Muscle of leg (tissue), 16 donors: ENCODE measurements around the gene DNTT. TPM values are rescaled to one million over a fixed set of nuclear protein-coding genes. Genes with fewer than 3 reads are reported as not detected.

Experiments
- DNase-seq: peaks from one replicate; pipeline ENCODE4 v3.0.0; 2013
- H3K27ac ChIP-seq: one replicate; pipeline ENCODE4 v1.5.1; 2013; ENCODE audit warnings: mild to moderate bottlenecking, low read length, control low read depth
- H3K27me3 ChIP-seq: one replicate; pipeline ENCODE4 v1.6.1; 2013; ENCODE audit warnings: low read length; ENCODE audit not compliant: control insufficient read depth, insufficient read depth
- H3K36me3 ChIP-seq: one replicate; pipeline ENCODE4 v1.6.1; 2013; ENCODE audit warnings: low read length; ENCODE audit not compliant: control insufficient read depth, insufficient read depth
- H3K4me1 ChIP-seq: one replicate; pipeline ENCODE4 v1.6.1; 2013; ENCODE audit warnings: low read length; ENCODE audit not compliant: control insufficient read depth, insufficient read depth
- H3K4me3 ChIP-seq: one replicate; pipeline ENCODE4 v1.5.1; 2013; ENCODE audit warnings: low read length, control low read depth
- H3K9me3 ChIP-seq: replicated peaks from 2 replicates; pipeline ENCODE4 v1.6.1; 2013; ENCODE audit warnings: low read depth, low read length; ENCODE audit not compliant: control insufficient read depth
- WGBS: methylation state at CpG from one replicate; pipeline ENCODE4 v1.1.5; 2013; ENCODE audit warnings: missing lambda C conversion rate; ENCODE audit not compliant: insufficient coverage; 5-methylcytosine and 5-hydroxymethylcytosine counted together
- long read RNA-seq, 11 donors: transcript quantifications; one replicate each; lab custom pipeline, GENCODE V29; 2026
- polyA plus RNA-seq, 8 donors: library from polyadenylated mRNA; unstranded; fragments of 120-200 nt; gene quantifications; one replicate each; pipeline versions ENCODE4 v1.2.1 to v1.2.3, GENCODE V29; 2013; ENCODE audit warnings: inconsistent platforms in 1 of 8, low replicate concordance in 1 of 8; ENCODE audit not compliant: insufficient read length in 8 of 8, insufficient read depth in 1 of 8
- total RNA-seq: library from RNA; stranded (reverse); fragments of 120-200 nt; gene quantifications from one replicate; pipeline ENCODE4 v1.2.4, GENCODE V29; 2013

Gene DNTT
- total RNA-seq (0.09 TPM), polyA plus RNA-seq (under 1 TPM in 7 of 8 donors, not detected in 1; 0.08 to 0.39 (median 0.20) TPM)
- long read RNA-seq, donor 1 = 0 reads
- long read RNA-seq, donor 2 = 0 reads
- long read RNA-seq, donor 3 = 0 reads
- long read RNA-seq, donor 4 = 0 reads
- long read RNA-seq, donor 5 = 0 reads
- long read RNA-seq, donor 6 = 0 reads
- long read RNA-seq, donor 7 = 0 reads
- long read RNA-seq, donor 8 = 0 reads
- long read RNA-seq, donor 9 = 0 reads
- long read RNA-seq, donor 10 = 0 reads
- long read RNA-seq, donor 11 = 0 reads

- H3K9me3 ChIP-seq = no peaks in the 10 kb centered on the region
- H3K4me3 ChIP-seq = no peak within 1 kb of the TSS
- H3K27ac ChIP-seq = no peak within 1 kb of the TSS
- WGBS = 86% methylated on average over 7 of the region's 8 CpGs
- no peaks in the 10 kb centered on the region for H3K4me1 ChIP-seq
- H3K36me3 ChIP-seq = no peaks in the 10 kb centered on the region
- DNase-seq = no peak
- H3K27me3 ChIP-seq = peaks cover 8% of the 10 kb centered on the region
These were observed at the start of gene DNTT for GRCh38 chr10:96304230-96304629. DNTT (plus strand) TSS chr10:96304434; CDS start chr10:96304498, 64 bp downstream.

- Histone ChIP-seq H3K36me3 (no peaks in the 10 kb centered on the region), H3K27ac (no peak overlapping the region), H3K9me3 (no peaks in the 10 kb centered on the region), H3K4me3 (no peak overlapping the region), H3K27me3 (no peaks in the 10 kb centered on the region), H3K4me1 (peaks cover 11% of the 10 kb centered on the region)
- WGBS = 59% methylated on average over 2 of the region's 5 CpGs
- DNase-seq = no peak
These were observed 49.3 kb upstream of the DNTT start for GRCh38 chr10:96254976-96255375.

GRCh38 chr10:96255549-96256333 is 48.5 kb upstream of the DNTT start:
- DNase-seq = no peak
- H3K27me3 ChIP-seq = no peaks in the 10 kb centered on the region
- H3K4me1 ChIP-seq = peaks cover 11% of the 10 kb centered on the region
- H3K9me3 ChIP-seq = no peaks in the 10 kb centered on the region
- no CpG with 5 or more reads among the region's 6 CpGs for WGBS
- no peak overlapping the region for H3K27ac ChIP-seq
- H3K4me3 ChIP-seq = no peak overlapping the region
- no peaks in the 10 kb centered on the region for H3K36me3 ChIP-seq

GRCh38 chr10:96257944-96258343 is 46.3 kb upstream of the DNTT start:
- no peaks in the 10 kb centered on the region for H3K36me3 ChIP-seq
- peaks cover 12% of the 10 kb centered on the region for H3K4me1 ChIP-seq
- no peaks in the 10 kb centered on the region for H3K27me3 ChIP-seq
- H3K9me3 ChIP-seq = no peaks in the 10 kb centered on the region
- peak; percentile 85 for DNase-seq
- H3K27ac ChIP-seq = no peak overlapping the region
- no peak overlapping the region for H3K4me3 ChIP-seq
- WGBS = 14% methylated on average over 1 of the region's 4 CpGs

- no peaks in the 10 kb centered on the region for H3K27me3 ChIP-seq
- no peak for DNase-seq
- no peaks in the 10 kb centered on the region for H3K36me3 ChIP-seq
- no peaks in the 10 kb centered on the region for H3K9me3 ChIP-seq
- 61% methylated on average over 2 of the region's 6 CpGs for WGBS
- H3K27ac ChIP-seq = no peak overlapping the region
- H3K4me1 ChIP-seq = peaks cover 15% of the 10 kb centered on the region
- no peak overlapping the region for H3K4me3 ChIP-seq
These were observed 45.1 kb upstream of the DNTT start for GRCh38 chr10:96259150-96259549.

GRCh38 chr10:96260014-96260413 is 44.2 kb upstream of the DNTT start:
- Histone ChIP-seq H3K27me3 (no peaks in the 10 kb centered on the region), H3K4me1 (peaks cover 15% of the 10 kb centered on the region), H3K4me3 (no peak overlapping the region), H3K9me3 (no peaks in the 10 kb centered on the region), H3K27ac (no peak overlapping the region), H3K36me3 (no peaks in the 10 kb centered on the region)
- no CpG with 5 or more reads among the region's 3 CpGs for WGBS
- DNase-seq = no peak

- no peak for DNase-seq
- no CpG with 5 or more reads among the region's 2 CpGs for WGBS
- H3K4me3 ChIP-seq = no peak overlapping the region
These were observed 43.1 kb upstream of the DNTT start for GRCh38 chr10:96261132-96261531.

GRCh38 chr10:96261930-96262329 is 42.3 kb upstream of the DNTT start:
- H3K4me1 ChIP-seq = peaks cover 11% of the 10 kb centered on the region
- H3K27me3 ChIP-seq = no peaks in the 10 kb centered on the region
- no CpG with 5 or more reads among the region's 3 CpGs for WGBS
- no peak overlapping the region for H3K27ac ChIP-seq
- DNase-seq = no peak
- H3K36me3 ChIP-seq = no peaks in the 10 kb centered on the region
- no peak overlapping the region for H3K4me3 ChIP-seq
- H3K9me3 ChIP-seq = no peaks in the 10 kb centered on the region

More at GRCh38 chr10:96261132-96261531, 43.1 kb upstream of the DNTT start:
- Histone ChIP-seq H3K9me3 (no peaks in the 10 kb centered on the region), H3K4me1 (peaks cover 11% of the 10 kb centered on the region), H3K27ac (no peak overlapping the region), H3K27me3 (no peaks in the 10 kb centered on the region), H3K36me3 (no peaks in the 10 kb centered on the region)

GRCh38 chr10:96263176-96263575 is 41.1 kb upstream of the DNTT start:
- Histone ChIP-seq H3K4me3 (no peak overlapping the region), H3K36me3 (no peaks in the 10 kb centered on the region), H3K27me3 (no peaks in the 10 kb centered on the region), H3K9me3 (no peaks in the 10 kb centered on the region), H3K4me1 (peaks cover 7% of the 10 kb centered on the region), H3K27ac (no peak overlapping the region)
- DNase-seq = no peak
- 46% methylated on average over 4 of the region's 4 CpGs for WGBS

GRCh38 chr10:96263669-96264068 is 40.6 kb upstream of the DNTT start:
- Histone ChIP-seq H3K27me3 (no peaks in the 10 kb centered on the region), H3K27ac (no peak overlapping the region), H3K4me3 (no peak overlapping the region), H3K9me3 (no peaks in the 10 kb centered on the region), H3K4me1 (peaks cover 7% of the 10 kb centered on the region), H3K36me3 (no peaks in the 10 kb centered on the region)
- WGBS = 50% methylated on average over 1 of the region's 4 CpGs
- DNase-seq = peak; percentile 72
